Measurements from ENCODE around the gene BCL7B. TPM values are rescaled to one million over a fixed set of nuclear protein-coding genes. Genes with fewer than 3 reads are reported as not detected.
A peak's percentile ranks its signal among the peaks of the same experiment; 100 is the strongest.

Gene BCL7B
- total and polyA plus RNA-seq, 10 of the 15 experiments (the other 5 are each of a cell fraction or from before 2014, with no cell fraction given): 10.9 to 61.8 (median 50.2) TPM

DNA sequence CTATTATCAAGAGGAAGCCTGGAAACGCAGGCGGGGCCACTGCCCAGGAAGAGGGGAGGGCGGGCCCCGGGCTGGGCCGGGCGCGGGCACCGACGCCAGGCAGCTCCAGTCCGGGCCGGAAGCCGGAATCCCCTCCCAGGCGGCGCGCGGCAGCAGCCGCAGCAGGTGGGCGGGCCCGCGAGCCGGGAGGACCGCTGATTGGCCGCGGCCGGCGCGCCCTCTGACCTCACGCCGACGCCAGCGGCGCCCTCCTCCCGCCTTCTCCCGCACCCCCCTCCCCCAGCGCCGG is 438 bp downstream of the BCL7B start (continued):
- TF ChIP-seq SMARCA5 (IDR thresholded peaks at IDR 0.05) (no peak), IKZF2 (IDR thresholded peaks at IDR 0.05) (0 out of 4 replicates have a peak, but pooled peaks of 1 of the 2 experiments have one; percentile 22), SRF (IDR thresholded peaks at IDR 0.05; ENCODE audit: low read depth in 2 of 2, low read length in 2 of 2) (no peak), NFYB (IDR thresholded peaks at IDR 0.05; ENCODE audit: insufficient read depth, low read depth, low read length) (peak; percentile 83; the same call in 1 of the 2 replicates), FOS (IDR thresholded peaks at IDR 0.05; ENCODE audit: borderline replicate concordance, extremely low read depth, insufficient read length) (no peak), CHD1 (IDR thresholded peaks at IDR 0.05; ENCODE audit: low read depth, low read length) (no peak), MYC (IDR thresholded peaks at IDR 0.05; ENCODE audit: insufficient read depth, insufficient read length, insufficient replicate concordance, low read length, severe bottlenecking) (peak; percentile 36), SMAD5 (IDR thresholded peaks at IDR 0.05; ENCODE audit: low read depth) (no peak), FOXM1 (IDR thresholded peaks at IDR 0.05; ENCODE audit: low read depth, low read length) (no peak), SPI1 (IDR thresholded peaks at IDR 0.05; ENCODE audit: borderline replicate concordance, insufficient read depth, low read depth, low read length) (no peak), MYB (IDR thresholded peaks at IDR 0.05; ENCODE audit: borderline replicate concordance, low read depth, low read length) (no peak), ZNF384 (IDR thresholded peaks at IDR 0.05; ENCODE audit: borderline replicate concordance, low read depth, low read length) (no peak), TAF1 (IDR thresholded peaks at IDR 0.05; ENCODE audit: borderline replicate concordance, low read depth, low read length) (no peak), RB1 (IDR thresholded peaks at IDR 0.05; ENCODE audit: borderline replicate concordance) (no peak), CREM (IDR thresholded peaks at IDR 0.05; ENCODE audit: low read depth) (0 out of 2 replicates have a peak, but pooled peaks have one; percentile 35), RELA (IDR thresholded peaks at IDR 0.05; ENCODE audit: borderline replicate concordance, partially characterized antibody) (no peak), SREBF2 (IDR thresholded peaks at IDR 0.05; ENCODE audit: low read length) (no peak), ZZZ3 (IDR thresholded peaks at IDR 0.05; ENCODE audit: control insufficient read depth, insufficient read length, low read depth) (no peak), WRNIP1 (IDR thresholded peaks at IDR 0.05; ENCODE audit: borderline replicate concordance, low read depth, low read length) (no peak)
- TF ChIP-seq, protein P1, sequence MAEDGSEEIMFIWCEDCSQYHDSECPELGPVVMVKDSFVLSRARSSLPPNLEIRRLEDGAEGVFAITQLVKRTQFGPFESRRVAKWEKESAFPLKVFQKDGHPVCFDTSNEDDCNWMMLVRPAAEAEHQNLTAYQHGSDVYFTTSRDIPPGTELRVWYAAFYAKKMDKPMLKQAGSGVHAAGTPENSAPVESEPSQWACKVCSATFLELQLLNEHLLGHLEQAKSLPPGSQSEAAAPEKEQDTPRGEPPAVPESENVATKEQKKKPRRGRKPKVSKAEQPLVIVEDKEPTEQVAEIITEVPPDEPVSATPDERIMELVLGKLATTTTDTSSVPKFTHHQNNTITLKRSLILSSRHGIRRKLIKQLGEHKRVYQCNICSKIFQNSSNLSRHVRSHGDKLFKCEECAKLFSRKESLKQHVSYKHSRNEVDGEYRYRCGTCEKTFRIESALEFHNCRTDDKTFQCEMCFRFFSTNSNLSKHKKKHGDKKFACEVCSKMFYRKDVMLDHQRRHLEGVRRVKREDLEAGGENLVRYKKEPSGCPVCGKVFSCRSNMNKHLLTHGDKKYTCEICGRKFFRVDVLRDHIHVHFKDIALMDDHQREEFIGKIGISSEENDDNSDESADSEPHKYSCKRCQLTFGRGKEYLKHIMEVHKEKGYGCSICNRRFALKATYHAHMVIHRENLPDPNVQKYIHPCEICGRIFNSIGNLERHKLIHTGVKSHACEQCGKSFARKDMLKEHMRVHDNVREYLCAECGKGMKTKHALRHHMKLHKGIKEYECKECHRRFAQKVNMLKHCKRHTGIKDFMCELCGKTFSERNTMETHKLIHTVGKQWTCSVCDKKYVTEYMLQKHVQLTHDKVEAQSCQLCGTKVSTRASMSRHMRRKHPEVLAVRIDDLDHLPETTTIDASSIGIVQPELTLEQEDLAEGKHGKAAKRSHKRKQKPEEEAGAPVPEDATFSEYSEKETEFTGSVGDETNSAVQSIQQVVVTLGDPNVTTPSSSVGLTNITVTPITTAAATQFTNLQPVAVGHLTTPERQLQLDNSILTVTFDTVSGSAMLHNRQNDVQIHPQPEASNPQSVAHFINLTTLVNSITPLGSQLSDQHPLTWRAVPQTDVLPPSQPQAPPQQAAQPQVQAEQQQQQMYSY (CRISPR knock-in tag; IDR thresholded peaks at IDR 0.05): no peak
- TF ChIP-seq, protein P2, sequence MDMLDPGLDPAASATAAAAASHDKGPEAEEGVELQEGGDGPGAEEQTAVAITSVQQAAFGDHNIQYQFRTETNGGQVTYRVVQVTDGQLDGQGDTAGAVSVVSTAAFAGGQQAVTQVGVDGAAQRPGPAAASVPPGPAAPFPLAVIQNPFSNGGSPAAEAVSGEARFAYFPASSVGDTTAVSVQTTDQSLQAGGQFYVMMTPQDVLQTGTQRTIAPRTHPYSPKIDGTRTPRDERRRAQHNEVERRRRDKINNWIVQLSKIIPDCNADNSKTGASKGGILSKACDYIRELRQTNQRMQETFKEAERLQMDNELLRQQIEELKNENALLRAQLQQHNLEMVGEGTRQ (IDR thresholded peaks at IDR 0.05; ENCODE audit: borderline replicate concordance, low read depth, low read length): no peak
- TF ChIP-seq, protein P3, sequence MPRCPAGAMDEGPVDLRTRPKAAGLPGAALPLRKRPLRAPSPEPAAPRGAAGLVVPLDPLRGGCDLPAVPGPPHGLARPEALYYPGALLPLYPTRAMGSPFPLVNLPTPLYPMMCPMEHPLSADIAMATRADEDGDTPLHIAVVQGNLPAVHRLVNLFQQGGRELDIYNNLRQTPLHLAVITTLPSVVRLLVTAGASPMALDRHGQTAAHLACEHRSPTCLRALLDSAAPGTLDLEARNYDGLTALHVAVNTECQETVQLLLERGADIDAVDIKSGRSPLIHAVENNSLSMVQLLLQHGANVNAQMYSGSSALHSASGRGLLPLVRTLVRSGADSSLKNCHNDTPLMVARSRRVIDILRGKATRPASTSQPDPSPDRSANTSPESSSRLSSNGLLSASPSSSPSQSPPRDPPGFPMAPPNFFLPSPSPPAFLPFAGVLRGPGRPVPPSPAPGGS (IDR thresholded peaks at IDR 0.05; ENCODE audit: borderline replicate concordance, insufficient read depth, low read depth, low read length, poor library complexity, severe bottlenecking): peak; percentile 6
- TF ChIP-seq, protein P4, sequence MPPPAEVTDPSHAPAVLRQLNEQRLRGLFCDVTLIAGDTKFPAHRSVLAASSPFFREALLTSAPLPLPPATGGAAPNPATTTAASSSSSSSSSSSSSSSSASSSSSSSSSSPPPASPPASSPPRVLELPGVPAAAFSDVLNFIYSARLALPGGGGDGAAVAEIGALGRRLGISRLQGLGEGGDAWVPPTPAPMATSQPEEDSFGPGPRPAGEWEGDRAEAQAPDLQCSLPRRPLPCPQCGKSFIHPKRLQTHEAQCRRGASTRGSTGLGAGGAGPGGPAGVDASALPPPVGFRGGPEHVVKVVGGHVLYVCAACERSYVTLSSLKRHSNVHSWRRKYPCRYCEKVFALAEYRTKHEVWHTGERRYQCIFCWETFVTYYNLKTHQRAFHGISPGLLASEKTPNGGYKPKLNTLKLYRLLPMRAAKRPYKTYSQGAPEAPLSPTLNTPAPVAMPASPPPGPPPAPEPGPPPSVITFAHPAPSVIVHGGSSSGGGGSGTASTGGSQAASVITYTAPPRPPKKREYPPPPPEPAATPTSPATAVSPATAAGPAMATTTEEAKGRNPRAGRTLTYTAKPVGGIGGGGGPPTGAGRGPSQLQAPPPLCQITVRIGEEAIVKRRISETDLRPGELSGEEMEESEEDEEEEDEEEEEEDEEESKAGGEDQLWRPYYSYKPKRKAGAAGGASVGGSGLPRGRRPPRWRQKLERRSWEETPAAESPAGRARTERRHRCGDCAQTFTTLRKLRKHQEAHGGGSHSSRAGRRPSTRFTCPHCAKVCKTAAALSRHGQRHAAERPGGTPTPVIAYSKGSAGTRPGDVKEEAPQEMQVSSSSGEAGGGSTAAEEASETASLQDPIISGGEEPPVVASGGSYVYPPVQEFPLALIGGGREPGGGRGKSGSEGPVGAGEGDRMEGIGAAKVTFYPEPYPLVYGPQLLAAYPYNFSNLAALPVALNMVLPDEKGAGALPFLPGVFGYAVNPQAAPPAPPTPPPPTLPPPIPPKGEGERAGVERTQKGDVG (CRISPR knock-in tag; IDR thresholded peaks at IDR 0.05): no peak
